Measurements from ENCODE around the gene TAOK3.
"Not testable (repeated sequence)": the region's sequence is repeated elsewhere in the genome, so short reads cannot be mapped to it uniquely, and the experiment has no call there.

TAOK3 gene

DNA sequence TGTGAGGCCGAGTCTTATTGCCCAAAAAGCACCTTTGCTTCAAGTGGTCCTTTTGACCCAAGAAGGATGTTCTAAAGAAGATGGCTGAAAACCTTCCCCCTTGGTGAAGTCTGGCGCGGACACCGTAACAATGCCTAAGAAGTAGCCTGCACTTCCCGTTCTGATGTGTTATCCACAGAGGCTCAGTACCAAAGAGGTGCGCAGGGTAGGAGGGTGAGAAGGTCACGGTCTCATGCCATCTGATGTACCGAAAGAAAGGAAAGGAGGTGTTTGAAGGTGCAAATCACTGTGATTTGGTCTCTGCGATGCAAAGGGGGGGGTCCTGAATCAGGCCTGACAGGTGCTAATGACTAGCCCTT is 226.9 kb downstream of the TAOK3 start:
- no peak for DNase-seq (ENCODE audit: low read depth in 4 of 4, low spot score in 1 of 4)

DNA sequence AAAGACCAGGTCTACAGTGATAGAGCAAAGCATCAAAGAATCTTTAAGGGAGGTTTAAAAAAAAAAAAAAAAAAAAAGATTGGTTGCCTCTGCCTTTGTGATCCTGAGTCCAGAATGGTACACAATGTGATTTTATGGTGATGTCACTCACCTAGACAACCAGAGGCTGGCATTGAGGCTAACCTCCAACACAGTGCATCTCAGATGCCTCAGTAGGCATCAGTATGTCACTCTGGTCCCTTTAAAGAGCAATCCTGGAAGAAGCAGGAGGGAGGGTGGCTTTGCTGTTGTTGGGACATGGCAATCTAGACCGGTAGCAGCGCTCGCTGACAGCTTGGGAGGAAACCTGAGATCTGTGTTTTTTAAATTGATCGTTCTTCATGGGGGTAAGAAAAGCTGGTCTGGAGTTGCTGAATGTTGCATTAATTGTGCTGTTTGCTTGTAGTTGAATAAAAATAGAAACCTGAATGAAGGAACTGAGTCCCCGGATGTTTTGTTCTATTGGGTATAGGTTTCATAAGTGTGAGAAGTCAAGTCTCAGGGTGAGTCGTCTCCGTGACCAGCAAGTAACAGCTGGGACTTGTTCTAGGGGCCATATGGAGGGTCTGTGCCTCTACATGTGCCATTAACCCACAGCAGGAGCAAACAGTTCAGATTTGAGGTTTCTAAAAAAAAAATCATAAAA is 227.5 kb downstream of the TAOK3 start:
- DNase-seq (ENCODE audit: low read depth in 4 of 4, low spot score in 1 of 4): no peak

DNA sequence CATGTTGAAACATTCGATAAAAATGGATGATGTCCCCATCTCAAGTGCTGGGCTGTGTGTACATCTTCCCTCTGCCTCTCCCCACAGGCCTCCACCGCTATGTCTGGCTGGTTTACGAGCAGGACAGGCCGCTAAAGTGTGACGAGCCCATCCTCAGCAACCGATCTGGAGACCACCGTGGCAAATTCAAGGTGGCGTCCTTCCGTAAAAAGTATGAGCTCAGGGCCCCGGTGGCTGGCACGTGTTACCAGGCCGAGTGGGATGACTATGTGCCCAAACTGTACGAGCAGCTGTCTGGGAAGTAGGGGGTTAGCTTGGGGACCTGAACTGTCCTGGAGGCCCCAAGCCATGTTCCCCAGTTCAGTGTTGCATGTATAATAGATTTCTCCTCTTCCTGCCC is 228.2 kb downstream of the TAOK3 start:
- no peak for DNase-seq (ENCODE audit: low read depth in 4 of 4, low spot score in 1 of 4)

DNA sequence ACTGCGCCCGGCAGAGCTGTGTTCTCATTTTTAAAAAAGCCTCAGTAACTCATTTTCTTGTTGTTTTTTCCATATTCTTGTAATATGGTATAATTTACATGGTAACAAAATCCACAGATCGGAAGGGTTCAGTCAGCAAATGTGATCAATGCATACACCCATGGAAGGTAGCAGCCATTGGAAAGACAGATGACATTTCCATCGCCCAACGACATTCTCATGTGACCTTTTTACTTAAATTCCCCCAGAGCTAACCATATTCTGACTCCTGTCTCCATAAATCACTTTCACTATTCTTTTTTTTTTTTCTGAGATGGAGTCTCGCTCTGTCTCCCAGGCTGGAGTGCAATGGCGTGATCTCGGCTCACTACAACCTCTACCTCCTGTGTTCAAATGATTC is 231.9 kb downstream of the TAOK3 start:
- DNase-seq (ENCODE audit: low read depth in 4 of 4, low spot score in 1 of 4): no peak

DNA sequence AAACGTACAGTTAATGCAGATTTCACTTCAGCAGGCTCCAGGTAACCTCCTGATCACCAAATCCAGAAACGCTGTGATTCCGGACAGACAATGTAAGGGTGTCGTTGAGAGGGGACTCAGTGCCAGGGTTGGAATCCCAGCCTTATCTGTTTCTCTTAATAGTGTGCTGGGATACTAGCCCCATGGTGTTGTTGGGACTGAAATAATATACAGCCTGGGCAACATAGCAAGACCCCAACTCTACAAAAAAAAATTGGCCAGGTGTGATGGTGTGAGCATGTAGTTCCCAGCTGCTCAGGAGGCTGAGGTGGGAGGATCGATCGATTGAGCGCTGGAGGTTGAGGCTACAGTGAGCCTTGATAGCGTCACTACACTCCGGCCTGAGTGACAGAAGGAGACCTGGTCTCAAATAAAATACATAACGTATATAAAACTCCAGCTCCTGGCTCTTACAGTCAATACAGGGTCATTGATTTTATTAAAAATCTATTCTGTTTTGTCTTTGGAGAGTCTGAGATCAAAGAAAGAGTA is 235.5 kb downstream of the TAOK3 start:
- DNase-seq (ENCODE audit: low read depth in 4 of 4, low spot score in 1 of 4): no peak

DNA sequence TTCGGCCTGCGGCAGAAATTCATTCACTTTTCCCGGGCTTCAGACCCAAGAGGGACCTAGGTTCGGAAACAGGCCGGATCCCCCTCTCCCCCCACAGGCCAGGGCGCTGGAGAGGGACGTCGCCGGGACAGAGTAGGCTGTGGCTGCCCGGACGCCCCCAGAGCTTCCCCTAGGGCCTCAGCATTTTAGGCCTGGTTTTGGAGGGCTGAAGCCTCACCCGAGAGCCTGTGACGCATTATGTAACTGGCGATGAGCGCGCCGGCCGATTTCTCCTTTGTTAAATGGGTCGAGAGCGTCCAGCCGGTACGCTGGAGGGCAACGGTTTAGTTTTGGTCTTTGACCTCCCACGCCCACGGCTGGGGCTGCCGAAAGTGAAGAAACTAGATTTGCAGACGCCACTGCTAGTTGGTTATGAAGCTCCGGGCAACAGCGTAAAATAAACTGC is 236.1 kb downstream of the TAOK3 start:
- peak in 3 of 4 experiments; percentile 10 to 25 (median 20) for DNase-seq (ENCODE audit: low read depth in 4 of 4, low spot score in 1 of 4)

DNA sequence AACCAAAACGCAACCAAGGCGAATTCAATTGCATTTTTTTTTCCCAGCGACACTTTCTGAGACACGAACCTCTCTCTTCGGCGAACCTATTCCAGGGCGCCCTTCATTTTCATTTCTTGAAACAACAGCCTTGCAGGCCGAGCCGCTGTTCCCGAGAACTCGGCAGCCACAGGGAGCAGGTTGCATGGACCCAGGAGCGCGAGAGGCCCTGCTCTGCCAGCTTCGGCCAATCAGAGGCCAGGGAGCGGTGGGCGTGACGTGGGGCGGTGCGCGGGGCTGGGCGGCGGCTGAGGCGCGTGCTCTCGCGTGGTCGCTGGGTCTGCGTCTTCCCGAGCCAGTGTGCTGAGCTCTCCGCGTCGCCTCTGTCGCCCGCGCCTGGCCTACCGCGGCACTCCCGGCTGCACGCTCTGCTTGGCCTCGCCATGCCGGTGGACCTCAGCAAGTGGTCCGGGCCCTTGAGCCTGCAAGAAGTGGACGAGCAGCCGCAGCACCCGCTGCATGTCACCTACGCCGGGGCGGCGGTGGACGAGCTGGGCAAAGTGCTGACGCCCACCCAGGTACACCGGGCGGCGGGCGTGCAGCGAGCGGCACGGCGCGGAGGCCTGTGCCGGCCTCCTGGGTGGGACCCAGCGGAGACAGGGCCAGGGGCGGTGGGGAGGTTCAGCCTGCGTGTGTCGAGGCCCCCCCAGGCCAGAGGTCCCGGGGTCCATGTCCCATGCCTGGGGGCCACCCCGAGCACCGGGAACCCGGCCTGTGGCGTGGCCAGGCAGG is 236.7 kb downstream of the TAOK3 start, which contains the start of gene PEBP1:
PEBP1 (plus strand) TSS at position 337 of the 771 bp plus-strand sequence; CDS start at position 423, 86 bp downstream.
- peak; percentile 80 to 91 (median 88) for DNase-seq (ENCODE audit: low read depth in 4 of 4, low spot score in 1 of 4)

DNA sequence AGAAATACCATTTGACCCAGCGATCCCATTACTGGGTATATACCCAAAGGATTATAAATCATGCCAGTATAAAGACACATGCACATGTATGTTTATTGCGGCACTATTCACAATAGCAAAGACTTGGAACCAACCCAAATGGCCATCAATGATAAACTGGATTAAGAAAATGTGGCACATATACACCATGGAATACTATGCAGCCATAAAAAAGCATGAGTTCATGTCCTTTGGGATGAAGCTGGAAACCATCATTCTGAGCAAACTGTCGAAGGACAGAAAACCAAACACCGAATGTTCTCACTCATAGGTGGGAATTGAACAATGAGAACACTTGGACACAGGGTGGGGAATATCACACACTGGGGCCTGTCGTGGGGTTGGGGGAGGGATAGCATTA is 243.3 kb downstream of the TAOK3 start:
- DNase-seq (ENCODE audit: low read depth in 4 of 4, low spot score in 1 of 4): not testable (repeated sequence)

DNA sequence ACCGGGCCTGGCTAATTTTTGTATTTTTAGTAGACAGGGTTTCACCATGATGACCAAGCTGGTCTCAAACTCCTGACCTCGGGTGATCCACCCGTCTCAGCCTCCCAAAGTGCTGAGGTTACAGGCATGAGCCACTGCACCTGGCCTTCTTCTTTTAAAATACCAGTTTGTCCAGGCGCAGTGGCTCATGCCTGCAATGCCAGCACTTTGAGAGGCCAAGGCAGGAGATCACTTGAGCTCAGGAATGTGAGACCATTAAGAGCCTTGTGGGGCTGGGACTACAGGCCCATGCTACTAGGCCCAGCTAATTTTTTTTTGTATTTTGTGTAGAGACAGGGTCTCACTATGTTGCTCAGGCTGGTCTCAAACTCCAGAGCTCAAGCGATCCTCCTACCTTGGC is 244.8 kb downstream of the TAOK3 start:
- no peak for DNase-seq (ENCODE audit: low read depth in 4 of 4, low spot score in 1 of 4)

DNA sequence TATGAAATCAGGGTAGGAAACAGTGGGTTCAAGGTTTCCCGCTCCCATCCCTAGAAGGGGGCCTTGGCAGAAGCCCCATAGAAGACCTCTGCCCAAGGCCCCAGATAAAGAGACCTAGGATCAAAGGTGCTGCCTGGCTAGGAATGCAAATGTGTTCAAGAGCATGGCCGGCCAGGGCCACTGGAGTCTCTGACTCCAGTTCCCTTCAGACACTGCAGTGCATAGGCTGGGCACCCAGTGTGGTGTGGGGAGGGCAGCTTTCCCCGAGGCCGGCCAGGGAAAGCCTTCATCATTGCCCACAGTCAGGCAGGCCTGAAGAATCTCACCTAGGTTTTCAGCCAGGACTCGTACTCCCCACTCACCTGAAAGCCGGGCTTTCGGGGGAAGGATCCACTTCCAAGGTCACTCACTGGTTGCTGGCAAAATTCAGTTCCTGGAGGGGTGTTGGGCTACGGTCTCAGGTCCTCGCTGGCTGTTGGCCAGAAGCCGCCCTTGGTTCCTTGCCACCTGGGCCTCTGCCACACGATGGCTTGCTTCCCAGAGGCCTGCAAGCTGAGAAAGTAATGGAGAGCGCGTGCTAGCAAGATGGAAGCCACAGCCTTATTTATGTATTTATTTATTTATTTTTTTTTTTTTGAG is 246.5 kb downstream of the TAOK3 start:
- no peak for DNase-seq (ENCODE audit: low read depth in 4 of 4, low spot score in 1 of 4)

DNA sequence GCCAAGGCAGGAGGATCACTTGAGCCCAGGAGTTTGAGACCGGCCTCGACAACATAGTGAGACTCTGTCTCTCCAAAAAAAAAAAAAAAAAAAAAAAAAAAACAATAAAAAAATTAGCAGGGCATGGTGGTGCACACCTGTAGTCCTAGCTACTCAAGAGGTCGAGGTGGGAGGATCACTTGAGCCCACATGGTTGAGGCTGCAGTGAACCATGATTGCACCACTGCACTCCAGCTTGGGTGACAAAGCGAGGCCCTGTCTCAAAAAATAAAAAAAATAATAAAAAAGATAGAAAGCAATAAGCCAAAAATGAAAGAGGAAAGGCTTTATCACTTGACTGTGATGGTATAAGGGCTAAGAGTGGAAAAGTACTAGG is 247.0 kb downstream of the TAOK3 start:
- no peak for DNase-seq (ENCODE audit: low read depth in 4 of 4, low spot score in 1 of 4)

DNA sequence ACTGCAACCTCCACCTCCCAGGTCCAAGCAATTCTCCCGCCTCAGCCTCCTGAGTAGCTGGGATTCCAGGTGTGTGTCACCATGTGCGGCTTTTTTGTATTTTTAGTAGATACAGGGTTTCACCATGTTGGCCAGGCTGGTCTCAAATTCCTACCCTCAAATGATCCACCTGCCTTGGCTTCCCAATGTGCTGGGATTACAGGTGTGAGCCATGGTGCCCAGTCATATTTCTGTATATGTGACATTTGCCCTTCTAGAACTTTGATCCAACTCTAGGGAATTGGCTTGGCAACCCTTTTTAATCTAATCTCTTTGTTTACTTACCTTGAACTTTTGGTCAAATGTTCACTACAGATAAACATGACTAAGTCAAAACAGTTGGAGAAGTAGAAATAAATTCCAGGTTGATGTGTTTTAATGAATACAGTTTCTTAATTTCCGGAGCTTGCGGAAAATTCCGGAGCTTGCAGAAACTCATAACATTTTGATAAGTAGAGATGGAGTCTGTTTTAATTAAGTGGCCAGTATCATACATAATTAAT is 248.3 kb downstream of the TAOK3 start:
- no peak for DNase-seq (ENCODE audit: low read depth in 4 of 4, low spot score in 1 of 4)

DNA sequence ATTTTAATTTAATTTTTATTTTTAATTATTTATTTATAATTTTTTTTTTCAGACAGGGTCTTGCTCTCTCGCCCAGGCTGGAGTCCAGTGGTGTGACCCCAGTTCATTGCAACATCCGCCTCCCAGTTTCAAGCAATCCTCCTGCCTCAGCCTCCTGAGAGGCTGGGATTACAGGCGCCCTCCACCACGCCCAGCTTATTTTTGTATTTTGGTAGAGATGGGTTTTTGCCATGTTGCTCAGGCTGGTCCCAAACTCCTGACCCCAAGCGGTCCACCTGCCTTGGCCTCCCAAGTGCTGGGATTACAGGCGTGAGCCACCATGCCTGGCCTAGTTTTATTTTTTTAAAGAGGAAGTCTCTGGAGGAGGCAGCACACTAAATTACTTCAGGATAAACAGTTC is 250.4 kb downstream of the TAOK3 start:
- DNase-seq (ENCODE audit: low read depth in 4 of 4, low spot score in 1 of 4): no peak

DNA sequence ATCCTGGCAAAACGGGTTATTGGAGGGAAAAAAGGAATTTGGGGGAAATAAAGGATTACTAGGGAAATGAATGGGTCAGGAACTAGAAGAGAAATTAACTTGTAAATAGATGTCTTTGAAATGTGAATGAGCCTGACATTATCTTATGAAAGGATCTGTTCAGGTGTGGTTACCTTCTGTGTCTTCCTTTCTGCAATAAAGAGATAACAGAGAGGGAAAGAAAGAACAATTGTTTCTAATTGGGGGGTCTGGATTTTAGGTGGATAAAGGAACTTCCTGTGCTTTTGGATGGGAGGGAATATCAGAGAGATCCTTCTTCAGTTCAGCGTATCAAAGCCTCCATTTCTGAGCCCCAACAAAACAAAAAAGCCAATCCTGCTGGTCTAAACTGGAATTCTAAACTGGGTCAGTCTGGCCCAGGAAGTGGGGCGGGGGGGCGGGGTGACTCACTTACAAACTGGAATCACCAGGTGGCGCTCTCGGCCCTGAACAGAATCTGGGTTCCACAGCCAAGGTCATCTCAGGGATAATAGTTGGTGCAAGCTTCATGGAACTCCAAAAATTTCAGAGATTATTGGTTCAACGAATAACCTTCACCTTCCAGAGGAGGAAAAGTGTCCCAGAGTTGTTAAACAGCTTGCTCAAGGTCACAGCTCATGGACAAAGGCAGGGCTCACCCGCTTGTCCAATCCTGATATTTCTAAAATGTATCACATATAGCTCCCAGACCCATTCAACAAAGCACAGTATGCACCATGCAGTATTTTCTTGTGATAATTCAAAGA is 251.9 kb downstream of the TAOK3 start:
- DNase-seq (ENCODE audit: low read depth in 4 of 4, low spot score in 1 of 4): peak; percentile 26 to 44 (median 42)

DNA sequence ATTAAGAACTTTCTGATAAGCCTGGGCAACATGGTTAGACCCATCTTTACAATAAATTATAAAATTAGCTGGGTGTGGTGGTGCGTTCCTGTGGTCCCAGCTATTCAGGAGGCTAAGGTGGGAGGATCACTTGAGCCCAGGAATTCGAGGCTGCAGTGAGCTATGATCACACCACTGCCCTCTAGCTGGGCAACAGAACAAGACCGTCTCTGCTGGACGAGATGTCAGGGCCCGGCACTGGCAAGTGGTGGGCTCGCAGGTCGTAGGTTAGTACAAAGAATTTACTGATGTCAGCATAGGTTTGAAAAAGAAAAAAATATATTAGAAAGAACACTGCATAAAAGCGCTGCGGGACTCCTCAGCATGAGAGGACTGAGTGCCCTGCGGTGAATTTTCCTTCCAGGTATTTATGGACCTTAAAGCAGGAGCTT is 253.2 kb downstream of the TAOK3 start:
- DNase-seq (ENCODE audit: low read depth in 4 of 4, low spot score in 1 of 4): no peak

DNA sequence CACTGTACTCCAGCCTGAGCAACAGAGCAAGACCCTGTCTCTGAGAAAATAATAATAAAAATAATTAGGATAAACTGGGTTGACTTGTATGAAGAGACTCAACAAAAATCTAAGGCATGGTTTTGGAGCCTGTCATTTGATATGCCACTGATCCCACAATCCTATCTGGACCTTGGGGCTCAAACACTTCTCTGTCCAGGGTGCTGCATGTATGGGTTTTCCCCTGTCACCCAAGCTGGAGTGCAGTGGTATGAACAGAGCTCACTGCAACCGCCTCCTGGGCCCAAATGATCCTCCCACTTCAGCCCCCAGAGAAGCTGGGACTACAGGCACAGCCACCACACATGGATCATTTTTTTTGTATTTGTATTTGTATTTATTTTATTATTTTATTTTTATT is 263.6 kb downstream of the TAOK3 start:
- DNase-seq (ENCODE audit: low read depth in 4 of 4, low spot score in 1 of 4): no peak

DNA sequence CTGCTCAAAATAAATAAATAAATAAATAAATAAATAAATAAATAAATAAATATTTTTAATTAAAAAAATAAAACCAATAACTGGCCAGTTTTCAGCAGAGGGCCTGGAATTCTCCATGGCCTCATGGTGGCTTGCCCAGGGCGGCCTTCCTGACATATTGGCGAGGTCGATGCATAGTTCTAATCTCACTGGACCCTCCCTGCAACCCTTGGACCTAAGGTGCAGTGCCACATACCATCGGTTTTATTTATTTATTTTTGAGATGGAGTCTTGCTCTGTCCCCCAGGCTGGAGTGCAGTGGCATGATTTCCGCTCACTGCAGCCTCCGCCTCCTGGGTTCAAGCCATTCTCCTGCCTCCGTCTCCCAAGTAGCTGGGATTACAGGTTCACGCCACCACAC is 265.0 kb downstream of the TAOK3 start:
- DNase-seq (ENCODE audit: low read depth in 4 of 4, low spot score in 1 of 4): no peak

DNA sequence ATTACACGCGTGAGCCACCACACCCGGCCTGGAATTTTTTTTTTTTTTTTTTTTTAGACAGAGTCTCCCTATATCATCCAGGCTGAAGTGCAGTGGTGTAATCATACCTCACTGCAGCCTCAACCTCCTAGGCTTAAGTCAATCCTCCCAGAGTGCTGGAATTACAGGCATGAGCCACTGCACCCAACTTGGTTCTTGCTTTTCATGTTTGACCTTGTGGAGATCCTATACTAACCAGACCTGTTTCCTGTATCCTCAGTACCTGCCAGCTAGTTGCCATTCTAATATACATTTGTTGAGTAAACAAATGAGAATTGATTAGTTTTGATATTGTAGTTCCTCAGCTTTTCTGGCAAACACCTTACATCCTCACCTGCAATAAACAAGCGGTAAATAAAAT is 265.7 kb downstream of the TAOK3 start:
- no peak for DNase-seq (ENCODE audit: low read depth in 4 of 4, low spot score in 1 of 4)

DNA sequence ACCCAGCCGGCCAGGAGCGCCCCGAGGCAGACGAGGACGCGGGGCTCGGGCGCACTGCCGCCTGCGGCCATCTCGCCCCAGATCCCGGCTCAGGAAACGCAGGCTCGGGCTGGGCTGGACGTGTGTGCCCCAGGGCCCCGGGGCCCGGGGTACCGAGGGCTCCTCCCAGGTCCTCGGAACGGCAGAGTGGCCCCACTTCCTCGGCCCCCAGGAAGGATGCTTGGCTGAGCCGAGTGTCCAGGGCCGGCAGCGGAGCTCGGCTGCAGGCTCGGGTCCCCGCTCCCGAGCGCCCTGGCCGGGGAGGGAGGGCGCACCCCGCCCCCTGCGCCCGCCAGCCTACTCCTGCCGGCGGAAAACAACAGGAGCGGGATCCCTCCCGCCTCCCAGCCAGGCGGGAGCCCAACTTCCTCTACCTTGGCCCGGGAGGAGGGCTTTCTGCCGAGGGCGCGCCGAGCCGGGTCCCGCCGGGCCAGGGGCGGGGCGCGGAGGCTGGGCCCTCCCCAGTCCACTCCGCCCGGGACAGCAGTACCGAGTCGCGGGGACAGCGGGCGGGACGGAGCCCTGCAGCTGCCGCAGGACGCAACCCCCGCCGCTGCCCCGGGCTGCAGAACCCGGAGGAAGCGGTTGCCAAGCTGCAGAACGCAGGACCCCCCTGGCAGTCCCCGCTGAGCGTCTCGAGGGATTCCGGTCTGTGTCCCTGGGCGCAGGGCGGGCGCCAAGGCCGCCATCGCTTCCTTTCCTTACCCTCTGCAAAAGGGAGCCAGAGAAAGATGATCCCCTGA is 268.9 kb downstream of the TAOK3 start, which contains the start of gene VSIG10:
VSIG10 (minus strand) TSS at position 411 of the 782 bp plus-strand sequence; CDS start at position 71, 340 bp downstream.
- peak in 1 of 4 experiments; percentile 13 for DNase-seq (ENCODE audit: low read depth in 4 of 4, low spot score in 1 of 4)

DNA sequence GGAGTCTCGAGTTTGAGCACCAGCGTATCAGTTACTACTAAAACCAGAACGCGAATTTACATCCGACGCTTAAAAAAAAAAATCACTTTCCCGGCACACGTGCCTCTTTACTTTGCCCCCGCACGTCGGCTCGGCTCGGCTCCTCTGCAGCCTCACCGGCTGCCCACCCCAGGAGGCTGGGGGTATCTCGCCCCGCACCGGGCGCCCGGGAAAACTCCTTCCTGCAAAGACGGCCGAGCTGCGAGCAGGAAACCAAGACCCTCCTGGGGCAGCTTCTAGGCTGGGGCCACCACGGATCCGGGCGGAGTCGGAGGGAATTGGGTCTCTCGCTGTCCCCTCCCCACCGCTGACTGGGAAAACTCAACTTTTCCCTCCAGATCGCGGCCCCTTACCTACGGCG is 269.5 kb downstream of the TAOK3 start:
- peak in 1 of 4 experiments; percentile 3 for DNase-seq (ENCODE audit: low read depth in 4 of 4, low spot score in 1 of 4)
